MM.1S (cell line): ENCODE results near the gene RSPH6A.

Experiments
- DNase-seq: peaks from one replicate; pipeline ENCODE4 v3.0.0-alpha.2; 2015
- H2AFZ ChIP-seq: fragments of 300-600 bp; sonication (generic); 2 replicates; pipeline ENCODE4 v1.6.0; 2016; ENCODE audit warnings: antibody characterized with exemption, low read length
- H3F3A ChIP-seq: fragments of 300-600 bp; sonication (generic); 2 replicates; pipeline ENCODE4 v1.6.1; 2016; ENCODE audit warnings: mild to moderate bottlenecking, antibody characterized with exemption, low read length, moderate library complexity, mixed read lengths; ENCODE audit not compliant: insufficient read depth
- H3K27ac ChIP-seq: fragments of 300-600 bp; sonication (generic); 2 replicates; pipeline ENCODE4 v1.5.1; 2016; ENCODE audit warnings: mild to moderate bottlenecking, low read length
- H3K27me3 ChIP-seq: fragments of 300-600 bp; sonication (generic); replicated peaks from 2 replicates; pipeline ENCODE4 v1.6.0; 2016; ENCODE audit warnings: low read length; ENCODE audit not compliant: insufficient read depth
- H3K36me3 ChIP-seq: fragments of 300-600 bp; sonication (generic); replicated peaks from 2 replicates; pipeline ENCODE4 v1.6.1; 2016; ENCODE audit warnings: mild to moderate bottlenecking, low read length, mixed read lengths; ENCODE audit not compliant: insufficient read depth
- H3K4me1 ChIP-seq: fragments of 300-600 bp; sonication (generic); 2 replicates; pipeline ENCODE4 v1.6.1; 2016; ENCODE audit warnings: low read length, mixed read lengths
- H3K4me2 ChIP-seq: fragments of 300-600 bp; sonication (generic); 2 replicates; pipeline ENCODE4 v1.6.0; 2016; ENCODE audit warnings: low read depth, low read length
- H3K4me3 ChIP-seq: fragments of 300-600 bp; sonication (generic); 2 replicates; pipeline ENCODE4 v1.5.1; 2016; ENCODE audit warnings: low read length, mixed read lengths
- H3K79me2 ChIP-seq: fragments of 300-600 bp; sonication (generic); 2 replicates; pipeline ENCODE4 v1.6.1; 2016; ENCODE audit warnings: mixed run types, low read length, mixed read lengths
- H3K9ac ChIP-seq: fragments of 300-600 bp; sonication (generic); 2 replicates; pipeline ENCODE4 v1.6.1; 2016; ENCODE audit warnings: low read length, mixed read lengths
- H3K9me2 ChIP-seq: fragments of 300-600 bp; sonication (generic); replicated peaks from 2 replicates; pipeline ENCODE4 v1.6.1; 2016; ENCODE audit warnings: mild to moderate bottlenecking, low read length, mixed read lengths; ENCODE audit not compliant: insufficient read depth
- H3K9me3 ChIP-seq: fragments of 300-600 bp; sonication (generic); replicated peaks from 2 replicates; pipeline ENCODE4 v1.6.1; 2016; ENCODE audit warnings: mild to moderate bottlenecking, low read length, mixed read lengths; ENCODE audit not compliant: insufficient read depth
- H4K20me1 ChIP-seq: fragments of 300-600 bp; sonication (generic); 2 replicates; pipeline ENCODE4 v1.6.1; 2016; ENCODE audit warnings: mild to moderate bottlenecking, low read length, moderate library complexity, mixed read lengths; ENCODE audit not compliant: insufficient read depth
- EZH2 ChIP-seq: fragments of 300-600 bp; sonication (generic); optimal IDR thresholded peaks from 2 replicates; pipeline ENCODE3; 2017; ENCODE audit warnings: low read depth, mild to moderate bottlenecking, antibody characterized with exemption, low read length, mixed read lengths
- EZH2phosphoT487 ChIP-seq: fragments of 300-600 bp; sonication (generic); IDR thresholded peaks from 2 replicates; pipeline ENCODE4 v1.6.1; 2018; ENCODE audit warnings: antibody characterized with exemption, low read length
- TF ChIP-seq, protein P1 (sequence below): fragments of 300-600 bp; sonication (generic); IDR thresholded peaks from 2 replicates; pipeline ENCODE4 v1.5.1; 2016; ENCODE audit warnings: antibody characterized with exemption, low read length, mixed read lengths

Gene RSPH6A

DNA sequence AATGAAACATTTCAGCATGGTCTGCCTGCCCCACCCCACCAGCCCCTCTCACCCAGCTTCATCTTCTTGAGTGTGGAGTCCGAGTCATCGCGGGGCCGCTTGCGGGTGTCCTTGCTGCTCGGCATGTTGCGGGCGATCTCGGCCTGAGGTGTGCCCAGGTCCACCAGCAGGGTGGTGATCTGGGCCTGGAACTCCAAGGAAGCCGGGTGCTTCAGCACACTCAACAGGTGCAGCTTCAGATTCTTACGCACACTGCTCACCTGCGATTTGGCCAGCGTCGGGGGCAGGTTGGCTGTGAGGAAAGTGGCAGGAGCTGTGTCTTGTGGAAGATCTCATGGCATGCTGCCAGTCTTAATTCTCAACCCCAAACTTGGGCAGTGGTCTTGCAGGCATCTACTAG, 27.1 kb upstream of the RSPH6A start:
- Histone ChIP-seq H4K20me1 (no peaks in the 10 kb centered on the region), H3K27ac (no peak overlapping the region), H3K4me2 (no peak overlapping the region), H2AFZ (no peak overlapping the region), H3K9me2 (no peaks in the 10 kb centered on the region), H3F3A (peaks cover 4% of the 10 kb centered on the region; the same call in 1 of the 2 replicates), H3K79me2 (peaks cover 16% of the 10 kb centered on the region), H3K27me3 (no peaks in the 10 kb centered on the region), H3K4me3 (no peak overlapping the region), H3K36me3 (peaks cover 18% of the 10 kb centered on the region), H3K9me3 (no peaks in the 10 kb centered on the region), H3K4me1 (no peaks in the 10 kb centered on the region), H3K9ac (no peak overlapping the region)
- TF ChIP-seq EZH2 (no peak), EZH2phosphoT487 (no peak)
- TF ChIP-seq, protein P1, sequence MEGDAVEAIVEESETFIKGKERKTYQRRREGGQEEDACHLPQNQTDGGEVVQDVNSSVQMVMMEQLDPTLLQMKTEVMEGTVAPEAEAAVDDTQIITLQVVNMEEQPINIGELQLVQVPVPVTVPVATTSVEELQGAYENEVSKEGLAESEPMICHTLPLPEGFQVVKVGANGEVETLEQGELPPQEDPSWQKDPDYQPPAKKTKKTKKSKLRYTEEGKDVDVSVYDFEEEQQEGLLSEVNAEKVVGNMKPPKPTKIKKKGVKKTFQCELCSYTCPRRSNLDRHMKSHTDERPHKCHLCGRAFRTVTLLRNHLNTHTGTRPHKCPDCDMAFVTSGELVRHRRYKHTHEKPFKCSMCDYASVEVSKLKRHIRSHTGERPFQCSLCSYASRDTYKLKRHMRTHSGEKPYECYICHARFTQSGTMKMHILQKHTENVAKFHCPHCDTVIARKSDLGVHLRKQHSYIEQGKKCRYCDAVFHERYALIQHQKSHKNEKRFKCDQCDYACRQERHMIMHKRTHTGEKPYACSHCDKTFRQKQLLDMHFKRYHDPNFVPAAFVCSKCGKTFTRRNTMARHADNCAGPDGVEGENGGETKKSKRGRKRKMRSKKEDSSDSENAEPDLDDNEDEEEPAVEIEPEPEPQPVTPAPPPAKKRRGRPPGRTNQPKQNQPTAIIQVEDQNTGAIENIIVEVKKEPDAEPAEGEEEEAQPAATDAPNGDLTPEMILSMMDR, result no peak
- DNase-seq, result no peak

DNA sequence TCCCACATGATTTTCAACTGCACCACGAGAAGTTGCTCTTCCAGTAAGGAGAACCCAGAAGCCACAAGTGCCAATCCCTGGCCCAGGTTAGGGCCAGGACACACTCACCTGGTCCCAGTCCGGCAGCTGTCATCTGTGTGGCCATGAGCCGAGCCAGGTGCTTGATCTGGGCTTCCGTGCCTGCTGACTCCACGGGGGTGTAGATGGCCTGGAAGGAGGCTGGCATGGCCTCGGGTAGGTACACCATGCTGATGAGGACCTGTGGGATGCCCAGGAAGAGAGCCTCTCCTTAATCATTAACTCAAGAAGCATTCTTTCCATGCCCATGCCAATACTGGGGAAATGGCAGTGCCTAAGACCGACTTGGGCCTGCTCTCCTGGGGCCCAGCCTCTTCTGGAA, 19.9 kb upstream of the RSPH6A start:
- DNase-seq, result no peak
- Histone ChIP-seq H3K4me2 (no peak overlapping the region), H3K4me1 (no peaks in the 10 kb centered on the region), H3K9me3 (no peaks in the 10 kb centered on the region), H3K9me2 (no peaks in the 10 kb centered on the region), H3K4me3 (no peak overlapping the region), H3K27me3 (no peaks in the 10 kb centered on the region), H3K79me2 (no peaks in the 10 kb centered on the region; the same call in 1 of the 2 replicates), H3K9ac (no peak overlapping the region), H2AFZ (no peak overlapping the region), H3K36me3 (peaks cover 19% of the 10 kb centered on the region; the same call in 1 of the 2 replicates), H3K27ac (no peak overlapping the region), H4K20me1 (no peaks in the 10 kb centered on the region), H3F3A (no peaks in the 10 kb centered on the region)
- TF ChIP-seq EZH2, result no peak
- TF ChIP-seq EZH2phosphoT487, result no peak
- TF ChIP-seq, protein P1, result no peak

DNA sequence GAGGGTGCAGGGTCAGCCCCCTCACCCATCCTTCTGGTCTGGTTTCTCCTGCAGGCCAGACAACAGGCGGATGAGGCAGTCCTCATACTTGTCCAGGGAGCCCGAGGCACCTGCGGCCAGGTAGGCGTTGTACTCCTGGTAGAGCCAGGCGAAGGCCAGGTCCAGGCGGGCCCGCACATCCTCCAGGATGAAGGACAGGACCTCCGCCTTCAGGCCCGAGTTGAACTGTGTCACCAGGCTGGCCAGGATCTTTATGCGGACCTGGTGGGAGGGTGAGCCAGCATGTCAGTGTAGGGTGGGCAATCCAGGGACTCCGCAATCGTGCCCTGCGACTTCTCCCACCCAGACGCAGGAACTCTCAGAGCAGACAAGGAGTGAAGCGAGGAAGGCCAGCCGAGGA, 13.8 kb upstream of the RSPH6A start:
- H3K4me1 ChIP-seq, result peaks cover 12% of the 10 kb centered on the region
- no peaks in the 10 kb centered on the region for H4K20me1 ChIP-seq
- no peak overlapping the region for H3K4me3 ChIP-seq
- no peak overlapping the region for H2AFZ ChIP-seq
- no peaks in the 10 kb centered on the region for H3K9me2 ChIP-seq
- no peaks in the 10 kb centered on the region for H3K27me3 ChIP-seq
- H3K4me2 ChIP-seq, result no peak overlapping the region
- TF ChIP-seq EZH2 (no peak), EZH2phosphoT487 (no peak)
- TF ChIP-seq, protein P1, result no peak
- no peak overlapping the region for H3K27ac ChIP-seq
- no peaks in the 10 kb centered on the region for H3K9me3 ChIP-seq
- H3F3A ChIP-seq, result 0 out of 2 replicates have a peak, but pooled peaks cover 6% of the 10 kb centered on the region
- peaks cover 7% of the 10 kb centered on the region for H3K36me3 ChIP-seq
- no peaks in the 10 kb centered on the region for H3K79me2 ChIP-seq
- H3K9ac ChIP-seq, result no peak overlapping the region
- no peak for DNase-seq
